CD4-positive, alpha-beta T cell treated with Interleukin-15 for 1 hour (primary cell): ENCODE measurements around the gene DBX2.
"Not testable (repeated sequence)": the region's sequence is repeated elsewhere in the genome, so short reads cannot be mapped to it uniquely, and the experiment has no call there.

Experiments
- DNase-seq: peaks from one replicate; pipeline ENCODE4 v3.0.0-alpha.2; 2020

DBX2 gene

DNA sequence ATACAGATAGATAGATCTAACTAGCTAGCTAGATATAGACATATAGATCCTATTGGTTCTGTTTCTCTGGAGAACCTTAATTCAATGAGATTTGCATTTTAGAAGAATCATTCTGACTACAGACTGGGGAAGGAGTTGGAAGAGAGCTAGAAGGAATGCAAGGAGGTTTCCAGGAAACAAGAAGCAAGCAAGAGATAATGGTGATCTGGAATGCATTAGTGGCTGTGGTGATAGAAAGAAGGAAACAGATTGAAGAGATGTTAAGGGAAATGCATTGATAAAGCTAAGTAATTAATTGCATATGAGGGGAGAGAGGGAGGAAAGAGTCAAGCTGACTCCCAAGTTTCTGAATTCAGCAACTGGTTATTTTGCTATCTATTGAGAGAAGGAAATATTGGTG is 42.7 kb downstream of the DBX2 start:
- no peak for DNase-seq

DNA sequence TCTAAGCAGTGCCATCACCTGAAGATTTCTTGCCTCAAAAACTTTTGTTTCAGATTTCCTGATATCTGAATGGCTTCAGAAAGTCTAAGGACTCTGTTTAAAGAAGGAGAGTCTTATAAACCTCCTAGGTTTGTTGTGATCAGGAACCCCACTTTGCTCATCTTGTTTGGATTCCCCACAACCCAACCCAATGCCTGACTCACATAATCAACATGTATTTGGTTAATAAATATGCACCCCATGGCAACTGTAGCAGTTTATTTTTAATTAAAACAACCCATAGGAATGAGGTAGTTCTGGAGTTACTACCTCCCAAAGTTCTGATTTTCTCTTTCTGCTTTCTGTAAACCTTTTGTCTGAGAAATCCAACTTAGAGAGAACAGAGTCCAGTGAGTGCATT is 51.5 kb downstream of the DBX2 start:
- DNase-seq: no peak

DNA sequence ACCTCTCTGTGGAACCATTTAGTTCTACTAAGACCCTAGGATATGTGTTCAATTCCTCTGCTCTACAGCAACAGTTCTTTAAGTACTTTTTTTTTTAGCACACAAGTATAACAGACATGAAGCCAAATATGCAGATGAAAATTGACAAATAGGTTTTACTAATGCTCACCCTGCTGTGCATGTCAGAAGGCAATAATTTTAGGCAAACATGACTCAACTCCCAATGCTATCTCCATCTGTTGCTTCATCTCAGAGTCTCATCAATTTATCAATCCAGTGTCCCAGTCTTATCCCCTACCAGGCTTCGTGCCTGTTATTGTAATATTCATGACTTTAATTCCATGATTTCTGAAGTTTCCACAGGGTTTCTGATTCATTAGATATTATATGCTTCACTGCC is 57.7 kb downstream of the DBX2 start:
- no peak for DNase-seq

DNA sequence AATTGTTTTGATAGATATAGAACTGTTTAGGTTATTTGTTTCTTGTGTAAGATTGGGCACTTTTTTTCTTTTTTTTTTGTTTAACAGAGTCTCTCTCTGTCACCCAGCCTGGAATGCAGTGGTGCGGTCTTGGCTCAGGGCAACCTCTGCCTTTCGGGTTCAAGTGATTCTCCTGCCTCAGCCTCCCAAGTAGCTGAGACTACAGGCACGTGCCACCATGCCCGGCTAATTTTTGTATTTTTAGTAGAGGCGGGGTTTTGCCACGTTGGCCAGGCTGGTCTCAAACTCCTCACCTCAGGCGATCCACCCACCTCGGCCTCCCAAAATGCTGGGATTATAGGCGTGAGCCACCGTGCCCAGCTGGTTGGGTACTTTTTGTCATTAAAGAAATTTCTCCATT is 66.0 kb downstream of the DBX2 start:
- DNase-seq: not testable (repeated sequence)

DNA sequence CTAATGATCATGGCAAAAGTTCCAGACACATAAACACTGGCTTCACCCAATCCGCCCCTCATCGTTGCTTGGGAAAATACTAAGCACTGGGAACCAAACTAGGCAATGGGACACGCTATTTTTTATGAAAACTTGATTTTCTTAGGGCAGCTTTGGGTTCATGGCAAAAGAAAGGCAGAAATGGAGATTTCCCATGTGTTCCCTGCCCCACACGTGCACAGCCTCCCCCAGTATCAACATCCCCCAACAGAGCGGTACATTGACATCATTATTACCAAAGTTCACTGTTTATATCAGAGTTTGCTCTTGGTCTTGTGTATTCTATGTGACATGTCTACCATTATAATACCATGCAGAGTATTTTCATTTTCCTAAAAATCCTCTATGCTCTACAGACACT is 71.0 kb downstream of the DBX2 start:
- DNase-seq: no peak

DNA sequence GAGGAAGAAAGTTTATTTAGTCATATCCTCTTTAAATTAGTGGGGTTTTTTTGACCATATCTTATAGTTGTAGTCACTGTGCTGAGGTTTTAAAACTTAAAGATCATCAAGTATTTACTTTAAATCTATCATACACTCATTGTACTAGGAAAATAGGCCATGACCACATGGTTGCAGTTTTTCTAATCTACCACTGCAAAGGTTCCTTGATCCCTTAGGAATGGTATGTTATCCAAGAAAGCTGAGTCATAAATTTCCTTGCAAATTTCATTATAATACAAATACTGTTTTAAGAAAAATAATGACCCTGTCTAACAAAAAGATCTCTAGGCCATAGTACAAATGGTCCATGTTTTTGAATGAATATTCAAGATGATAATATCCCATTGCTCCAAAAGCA is 74.7 kb downstream of the DBX2 start:
- DNase-seq: no peak

DNA sequence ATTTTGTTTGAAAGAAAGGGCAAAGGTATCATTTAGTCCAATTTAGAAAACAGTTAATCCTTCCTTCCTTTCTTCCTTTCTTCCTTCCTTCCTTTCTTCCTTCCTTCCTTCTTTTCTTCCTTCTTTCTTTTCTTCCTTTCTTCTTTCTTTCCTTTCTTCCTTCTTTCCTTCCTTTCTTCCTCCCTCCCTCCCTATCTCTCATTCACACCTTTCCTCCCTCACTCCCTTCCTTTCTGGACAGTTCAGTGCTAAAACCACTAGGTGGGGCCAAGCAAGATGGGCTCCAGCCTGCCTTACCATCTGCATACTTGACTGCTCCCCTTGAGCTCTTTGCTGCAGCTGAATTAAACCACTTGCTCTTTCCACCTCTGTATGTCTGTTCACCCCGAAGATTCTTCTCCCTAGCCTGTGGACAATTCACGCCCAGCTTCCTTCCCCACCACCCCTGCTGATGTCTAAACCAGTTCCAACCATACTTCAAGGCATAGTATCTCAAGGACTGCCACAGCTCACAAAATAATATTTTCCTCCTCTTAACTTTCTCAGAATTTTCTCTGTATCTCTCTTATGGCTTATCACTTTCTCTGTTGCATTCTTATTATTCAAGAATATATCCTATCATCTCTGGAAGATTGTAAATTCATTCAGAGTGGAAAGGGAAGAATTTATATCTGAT is 78.0 kb downstream of the DBX2 start:
- no peak for DNase-seq

DNA sequence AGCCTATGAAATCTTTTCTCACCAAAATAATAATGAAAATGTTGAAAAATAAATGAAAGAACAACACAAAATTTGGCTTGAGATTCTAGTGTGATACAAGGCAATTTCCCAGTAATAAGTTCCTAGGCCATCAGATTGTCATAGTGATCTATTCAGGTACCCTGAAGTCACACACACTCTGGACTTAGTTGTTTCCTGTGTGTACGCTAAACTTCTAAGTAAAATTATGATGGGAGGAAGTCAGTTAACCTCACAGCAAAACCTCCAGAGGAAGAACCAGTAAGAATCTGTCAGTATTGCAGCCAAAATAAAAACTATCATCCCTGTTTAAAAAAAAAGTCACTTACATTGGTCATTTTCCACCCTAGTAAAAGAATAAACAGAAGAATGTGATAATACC is 81.9 kb downstream of the DBX2 start:
- no peak for DNase-seq
